Stimulated activated CD4-positive, alpha-beta T cell treated with anti-CD3 and anti-CD28 coated beads, Interleukin-2, amount 100 ng/mL, for 48 hours (primary cell): ENCODE measurements around the gene ADORA2B.
"Not testable (repeated sequence)": the region's sequence is repeated elsewhere in the genome, so short reads cannot be mapped to it uniquely, and the experiment has no call there.

Experiments
- DNase-seq, 2 donors: peaks; one replicate each; pipeline ENCODE4 v3.0.0-alpha.2; 2020

The ADORA2B gene

GRCh38 chr17:15957206-15957605 is 12.3 kb downstream of the ADORA2B start:
- peak in 1 of 2 donors; percentile 27 for DNase-seq

GRCh38 chr17:15957608-15958307 is 12.8 kb downstream of the ADORA2B start:
- DNase-seq, result no peak

GRCh38 chr17:15958484-15958854 is 13.5 kb downstream of the ADORA2B start:
- DNase-seq, result no peak

GRCh38 chr17:15963670-15964110 is 18.8 kb downstream of the ADORA2B start:
- no peak for DNase-seq

GRCh38 chr17:15965528-15965927 is 20.6 kb downstream of the ADORA2B start:
- DNase-seq, result no peak

GRCh38 chr17:15966183-15966878 is 21.4 kb downstream of the ADORA2B start:
- DNase-seq, result no peak

GRCh38 chr17:15966879-15967248 is 21.9 kb downstream of the ADORA2B start:
- no peak for DNase-seq

- no peak for DNase-seq
These were observed 22.9 kb downstream of the ADORA2B start for GRCh38 chr17:15967706-15968399.

- no peak for DNase-seq
These were observed 24.5 kb downstream of the ADORA2B start for GRCh38 chr17:15969463-15969862.

GRCh38 chr17:15970500-15970899 is 25.6 kb downstream of the ADORA2B start:
- DNase-seq, result no peak

- no peak for DNase-seq
These were observed 26.3 kb downstream of the ADORA2B start for GRCh38 chr17:15971098-15971678.

- DNase-seq, result no peak
These were observed 27.0 kb downstream of the ADORA2B start for GRCh38 chr17:15971882-15972281.

- DNase-seq, result no peak
These were observed 27.6 kb downstream of the ADORA2B start for GRCh38 chr17:15972497-15972951.

GRCh38 chr17:15973016-15973415 is 28.1 kb downstream of the ADORA2B start:
- DNase-seq, result no peak

GRCh38 chr17:15973834-15974233 is 28.9 kb downstream of the ADORA2B start:
- DNase-seq, result no peak

GRCh38 chr17:15977894-15978293 is 33.0 kb downstream of the ADORA2B start:
- DNase-seq, result no peak

- DNase-seq, result no peak
These were observed 33.7 kb downstream of the ADORA2B start for GRCh38 chr17:15978606-15979005.

GRCh38 chr17:15979013-15979412 is 34.1 kb downstream of the ADORA2B start:
- DNase-seq, result not testable (repeated sequence)

GRCh38 chr17:15981208-15981607 is 36.3 kb downstream of the ADORA2B start:
- no peak for DNase-seq

GRCh38 chr17:15981646-15982580 is 37.0 kb downstream of the ADORA2B start:
- no peak for DNase-seq

- no peak for DNase-seq
These were observed 51.4 kb downstream of the ADORA2B start for GRCh38 chr17:15996322-15996721.

GRCh38 chr17:15998031-15998562 is 53.2 kb downstream of the ADORA2B start:
- no peak for DNase-seq
